AML-193 (cell line): Measurements from ENCODE around the gene DPP4.

Experiments
- DNase-seq, 2 experiments: peaks; one replicate each; lab custom pipeline; 2025; lab: John Stamatoyannopoulos, UW

The DPP4 gene

GRCh38 chr2:162073888-162074631 is at the start of gene DPP4:
Gene DPP4 (minus strand): TSS chr2:162074215. CDS start chr2:162073981, 234 bp downstream.
- DNase-seq: peak in 1 of 2 experiments; percentile 1

GRCh38 chr2:162118166-162119031 is 44.4 kb upstream of the DPP4 start:
- no peak for DNase-seq

DNA sequence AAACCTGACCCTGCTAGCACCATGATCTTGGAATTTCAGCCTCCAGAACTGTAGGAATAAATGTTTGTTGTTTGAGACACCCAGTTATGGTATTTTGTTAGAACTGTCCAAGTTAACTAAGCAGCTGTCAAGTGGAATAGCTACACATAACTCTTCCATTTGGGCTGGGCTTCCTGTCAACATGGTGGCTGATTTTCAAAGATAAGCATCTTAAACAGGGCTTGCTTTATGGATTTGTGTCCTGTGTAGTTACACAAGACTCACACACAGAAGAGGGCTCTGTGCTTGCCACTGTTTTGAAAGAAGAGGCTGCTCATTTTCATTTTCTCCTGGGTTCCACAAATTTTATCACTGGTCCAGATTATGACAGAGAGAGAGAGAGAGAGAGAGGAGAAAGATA is 42.3 kb upstream of the DPP4 start:
- no peak for DNase-seq

- no peak for DNase-seq
These were observed 41.1 kb upstream of the DPP4 start for GRCh38 chr2:162115076-162115475.

DNA sequence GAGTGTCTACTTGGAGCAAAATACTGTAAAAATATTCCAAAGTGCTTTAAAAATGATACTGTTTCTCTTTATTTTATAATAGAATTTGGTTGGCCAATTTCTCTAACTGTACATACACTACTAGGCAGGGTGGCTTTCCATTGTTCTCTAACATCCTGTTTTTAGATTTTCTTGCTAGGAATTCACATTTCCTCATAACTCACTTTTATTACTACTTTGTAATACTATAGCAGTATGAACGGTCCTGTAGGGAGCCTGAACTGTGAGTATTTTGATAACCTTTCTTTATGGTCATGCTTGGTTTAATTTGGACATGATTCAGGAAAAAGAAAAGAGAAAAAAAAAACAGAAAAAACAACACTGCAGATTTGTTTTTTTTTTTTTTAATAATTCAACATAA is 40.3 kb upstream of the DPP4 start:
- DNase-seq: no peak

DNA sequence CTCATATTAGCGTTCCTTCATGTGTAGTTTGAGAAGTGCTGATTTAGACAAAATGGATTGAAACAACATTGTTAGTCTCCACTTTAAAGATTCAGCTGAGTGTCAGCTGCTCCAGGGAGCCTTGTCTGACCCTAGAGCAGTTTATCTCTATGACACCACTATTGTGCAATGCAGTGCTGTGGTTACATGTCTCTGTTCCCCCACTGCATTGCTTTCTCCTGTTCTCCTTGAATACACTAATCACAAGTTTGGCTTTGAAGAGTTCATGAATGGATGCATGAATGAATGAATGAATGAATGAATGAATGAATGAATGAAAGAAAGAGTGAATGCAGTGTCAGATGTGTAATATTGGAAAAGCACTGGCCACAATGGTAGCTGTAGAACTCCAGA is 39.8 kb upstream of the DPP4 start:
- peak; percentile 64 to 66 for DNase-seq

GRCh38 chr2:162113088-162113775 is 39.2 kb upstream of the DPP4 start:
- peak in 1 of 2 experiments; percentile 22 for DNase-seq

DNA sequence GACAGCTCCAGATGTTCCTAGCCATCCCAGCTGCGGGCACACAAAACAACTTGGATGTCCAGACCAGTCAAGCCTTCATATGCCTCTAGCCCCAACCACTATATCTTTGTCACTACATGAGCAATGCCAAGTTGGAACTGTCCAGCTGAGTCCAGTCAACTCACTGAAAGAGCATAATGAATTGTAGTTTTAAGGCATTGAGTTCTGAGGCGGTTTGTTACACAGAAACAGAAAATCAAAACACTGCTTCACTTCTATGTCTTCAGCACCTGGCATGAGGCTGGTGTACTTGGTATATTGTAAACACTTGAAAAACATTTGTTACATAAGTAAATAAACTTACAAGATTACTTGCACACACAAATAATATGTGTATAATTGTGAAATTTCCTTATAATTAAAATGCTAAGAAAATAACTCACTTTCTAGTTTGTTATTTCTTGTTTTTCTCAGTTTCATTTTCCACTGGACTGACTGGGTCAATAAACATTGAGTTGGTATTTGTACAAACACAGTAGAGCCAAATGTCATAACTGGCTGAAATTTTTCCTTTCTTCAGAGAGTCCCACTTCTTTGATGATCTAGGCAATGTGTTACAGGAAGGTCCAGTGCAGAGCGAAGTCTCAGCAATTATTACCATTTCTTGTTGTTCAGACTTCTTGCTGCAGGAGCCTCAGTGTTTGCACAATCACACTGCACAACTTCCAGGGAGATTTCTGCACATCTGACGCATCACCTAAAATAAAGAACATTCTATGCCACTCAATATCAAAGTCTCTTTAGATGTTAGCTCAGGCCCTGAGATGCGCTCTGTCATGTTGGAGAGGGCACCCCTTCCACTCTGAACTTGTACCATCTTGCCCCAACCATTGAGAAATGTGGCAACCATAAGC is 38.2 kb upstream of the DPP4 start:
- DNase-seq: no peak

- DNase-seq: no peak
These were observed 33.4 kb upstream of the DPP4 start for GRCh38 chr2:162107361-162107901.

DNA sequence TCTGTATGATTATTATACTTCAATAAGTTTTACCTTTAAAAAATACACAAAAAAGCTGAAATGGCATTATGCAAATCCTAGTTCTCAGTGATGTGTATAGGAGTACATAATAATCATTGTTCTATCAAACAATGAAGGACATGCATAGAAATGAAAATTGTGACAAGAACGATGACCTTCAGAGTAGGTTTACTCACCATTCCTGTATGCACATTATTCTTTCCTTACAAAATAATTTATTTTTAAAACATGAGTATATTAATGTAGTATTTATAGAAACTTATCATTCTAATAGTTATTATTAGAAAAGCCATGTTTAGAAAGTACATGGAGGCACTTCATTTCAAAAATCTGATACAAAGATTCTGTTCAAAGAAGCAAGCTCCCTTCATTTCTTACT is 32.7 kb upstream of the DPP4 start:
- DNase-seq: no peak

DNA sequence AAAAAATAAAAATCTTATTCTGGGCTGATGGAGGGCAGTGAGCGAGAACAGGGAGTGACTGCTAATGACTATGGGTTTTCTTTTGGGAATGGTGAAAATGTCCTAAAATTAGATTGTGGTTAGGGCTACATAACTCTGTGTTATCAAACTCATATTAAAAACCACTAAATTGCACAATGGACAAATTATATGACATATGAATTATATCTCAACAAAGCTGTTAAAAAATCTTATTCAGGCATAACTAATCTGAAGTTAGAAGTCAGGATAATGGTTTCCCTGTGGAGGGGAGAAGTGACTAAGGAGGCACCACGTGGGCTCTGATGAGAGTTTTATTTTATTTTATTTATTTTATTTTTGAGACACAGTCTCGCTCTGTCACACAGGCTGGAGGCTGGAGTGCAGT is 32.1 kb upstream of the DPP4 start:
- DNase-seq: no peak

DNA sequence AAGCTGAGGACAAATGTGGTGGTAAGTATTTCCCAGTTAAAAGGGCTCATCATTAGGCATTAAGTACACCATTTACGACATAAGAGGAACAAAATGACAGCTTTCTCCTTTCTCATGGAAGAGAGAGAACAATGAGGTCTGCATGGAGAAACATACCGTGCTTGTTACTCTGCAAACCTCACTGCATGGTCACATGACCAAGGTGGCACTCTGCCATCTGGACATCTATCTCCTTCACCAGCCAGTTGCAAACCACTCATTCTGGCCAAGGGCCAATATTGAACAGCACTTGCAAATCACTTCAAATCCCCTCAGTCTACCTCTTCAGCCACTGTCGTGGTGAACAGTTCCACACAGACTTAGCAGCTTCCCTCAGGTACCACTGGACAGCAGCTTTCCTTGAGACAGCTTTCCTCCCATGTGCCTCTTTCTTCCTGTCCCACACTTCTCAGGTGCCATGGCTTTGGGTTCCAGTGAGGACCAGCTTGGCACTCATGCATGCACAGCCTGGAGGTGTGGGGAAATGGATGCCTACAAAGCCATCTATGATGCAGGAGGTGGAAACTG is 29.5 kb upstream of the DPP4 start:
- DNase-seq: no peak

DNA sequence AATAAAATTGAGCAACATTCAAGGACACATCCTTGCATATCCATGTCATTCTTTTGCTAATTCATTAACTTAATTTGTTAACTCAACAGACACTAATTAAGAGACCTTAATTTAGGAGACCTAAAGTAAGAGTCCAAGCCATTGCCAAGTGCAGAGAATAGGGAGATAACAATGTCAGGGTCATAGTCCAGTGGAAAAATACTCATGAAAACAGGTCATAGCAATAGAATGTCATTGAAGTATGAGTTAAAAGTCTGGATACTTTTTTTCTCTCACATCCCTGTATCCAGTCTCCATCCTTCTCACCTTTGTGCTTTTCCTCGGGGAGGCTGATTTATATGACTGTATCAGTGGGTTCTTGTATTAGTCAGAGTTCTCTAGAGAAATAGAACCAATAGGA is 26.6 kb upstream of the DPP4 start:
- no peak for DNase-seq

DNA sequence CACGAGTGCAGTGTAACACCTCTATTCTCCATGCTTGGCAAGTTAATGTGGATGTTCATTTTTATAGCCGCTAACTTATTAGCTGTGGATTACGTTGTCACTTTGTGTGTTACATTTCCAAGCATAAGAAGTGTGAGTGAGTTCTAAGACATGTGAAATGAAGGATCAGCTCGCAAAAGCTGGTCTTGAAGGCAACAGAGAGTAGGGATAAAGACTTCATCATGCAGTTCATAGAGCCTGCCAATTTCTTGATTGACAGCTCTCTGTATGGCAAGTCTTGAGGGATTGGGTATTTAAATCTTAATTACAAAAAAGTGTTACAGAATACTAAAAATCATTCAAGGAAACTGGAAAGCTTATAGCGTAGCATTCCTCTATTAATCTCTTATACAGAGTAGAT is 25.8 kb upstream of the DPP4 start:
- no peak for DNase-seq

DNA sequence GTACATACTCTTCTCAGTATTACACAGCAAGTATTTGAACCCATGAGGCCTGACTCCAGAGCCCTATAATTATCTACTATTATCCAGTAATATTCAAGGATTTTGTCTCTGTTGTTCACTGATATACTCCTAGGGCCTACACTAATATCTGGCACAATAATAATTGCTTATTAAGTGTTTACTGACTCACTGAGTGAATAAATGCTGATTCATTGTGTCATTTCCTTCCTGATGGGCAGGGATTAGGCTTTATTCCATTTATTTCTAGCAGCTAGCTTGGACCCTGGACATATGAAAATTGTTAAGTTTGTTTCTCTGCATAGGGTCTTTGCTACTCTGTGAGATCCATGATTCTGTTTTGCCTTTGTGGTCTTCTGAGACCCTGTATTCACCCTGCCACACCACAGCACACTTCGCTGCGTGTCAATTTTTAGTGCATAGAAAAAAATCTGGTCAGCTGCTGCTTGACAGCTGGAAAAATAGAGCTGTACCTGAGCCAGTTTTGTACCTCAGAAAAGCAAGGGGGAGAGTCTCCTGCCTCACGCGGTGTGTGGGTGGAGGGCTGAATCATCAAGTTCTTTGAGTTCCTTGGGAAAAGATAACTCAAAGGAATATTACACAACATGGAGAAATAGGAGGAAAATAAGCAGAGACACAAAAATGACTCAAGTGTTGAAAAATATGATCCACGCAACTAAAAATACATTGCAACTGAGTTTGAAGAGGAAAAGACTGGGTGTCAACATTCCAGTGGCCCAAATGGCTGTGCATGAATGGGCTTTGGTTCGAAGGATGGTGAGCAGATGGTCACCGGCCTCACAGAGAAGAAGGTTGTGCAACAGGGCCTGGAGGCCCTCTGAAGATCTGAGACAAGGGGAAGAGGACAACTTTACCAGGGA is 18.9 kb upstream of the DPP4 start:
- DNase-seq: peak in 1 of 2 experiments; percentile 1

- no peak for DNase-seq
These were observed 18.0 kb upstream of the DPP4 start for GRCh38 chr2:162092008-162092390.

GRCh38 chr2:162091325-162092007 is 17.5 kb upstream of the DPP4 start:
- no peak for DNase-seq

DNA sequence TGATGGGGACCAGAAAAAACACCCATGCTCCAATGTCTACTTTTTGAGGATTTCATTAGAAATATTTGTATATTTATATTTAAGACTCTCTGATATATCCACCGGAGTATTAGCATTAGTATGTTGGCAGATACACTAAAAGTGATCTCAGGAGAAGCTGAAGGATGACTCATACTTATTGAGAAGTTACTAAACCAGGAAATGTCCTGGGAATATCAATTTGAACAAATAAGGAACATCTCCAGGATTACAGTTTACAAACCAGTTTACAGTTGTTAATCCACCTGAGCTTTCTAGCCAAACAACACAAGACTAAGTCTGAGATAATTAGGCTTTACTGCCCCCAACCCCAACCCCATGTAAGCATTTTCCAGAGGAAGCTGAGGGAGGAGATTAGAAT is 16.1 kb upstream of the DPP4 start:
- no peak for DNase-seq

DNA sequence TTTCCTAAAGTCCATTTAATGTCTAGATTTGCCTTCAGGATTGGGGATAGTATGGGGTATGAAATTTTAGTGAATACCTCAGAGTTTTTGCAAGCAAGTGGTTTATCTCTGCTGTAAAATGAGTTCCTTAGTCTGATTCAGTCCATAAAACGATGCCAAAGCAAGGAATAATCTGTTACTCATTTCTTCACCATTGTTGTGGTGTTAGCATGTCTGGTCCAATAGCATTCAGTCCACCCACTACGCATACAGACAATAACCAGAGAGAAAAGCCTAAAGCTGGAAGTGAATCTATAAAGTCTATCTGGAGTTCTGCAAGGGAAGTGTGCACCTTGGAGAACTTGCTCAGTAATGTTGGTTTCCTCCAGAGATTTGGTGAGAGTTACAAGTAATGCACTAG is 12.9 kb upstream of the DPP4 start:
- DNase-seq: no peak
